HG02678 (cell line): Measurements from ENCODE around the gene B3GALT5.
"Not testable (repeated sequence)": the region's sequence is repeated elsewhere in the genome, so short reads cannot be mapped to it uniquely, and the experiment has no call there.

Experiments used
- ATAC-seq: cut with Tn5 transposase; IDR thresholded peaks from one replicate; pipeline ENCODE4 v1.9.1; 2021; ENCODE audit warnings: mild to moderate bottlenecking, moderate library complexity; ENCODE audit not compliant: unreplicated experiment

The B3GALT5 gene

GRCh38 chr21:39686646-39687468 lies 74.1 kb downstream of the B3GALT5 start:
- ATAC-seq, result no peak

GRCh38 chr21:39688010-39688409 lies 75.3 kb downstream of the B3GALT5 start:
- no peak for ATAC-seq

- not testable (repeated sequence) for ATAC-seq
Measured at GRCh38 chr21:39689860-39690259, 77.1 kb downstream of the B3GALT5 start.

- no peak for ATAC-seq
Measured at GRCh38 chr21:39690454-39690853, 77.7 kb downstream of the B3GALT5 start.

GRCh38 chr21:39694750-39695149 lies 82.0 kb downstream of the B3GALT5 start:
- no peak for ATAC-seq

- ATAC-seq, result no peak
Measured at GRCh38 chr21:39696196-39696595, 83.5 kb downstream of the B3GALT5 start.

GRCh38 chr21:39696618-39697017 lies 83.9 kb downstream of the B3GALT5 start:
- ATAC-seq, result no peak

GRCh38 chr21:39700318-39700717 lies 87.6 kb downstream of the B3GALT5 start:
- ATAC-seq, result no peak

- no peak for ATAC-seq
Measured at GRCh38 chr21:39703578-39703977, 90.8 kb downstream of the B3GALT5 start.

GRCh38 chr21:39705849-39706248 lies 93.1 kb downstream of the B3GALT5 start:
- ATAC-seq, result no peak

GRCh38 chr21:39707316-39707715 lies 94.6 kb downstream of the B3GALT5 start:
- no peak for ATAC-seq

- no peak for ATAC-seq
Measured at GRCh38 chr21:39710866-39711265, 98.1 kb downstream of the B3GALT5 start.

- ATAC-seq, result no peak
Measured at GRCh38 chr21:39712273-39712672, 99.5 kb downstream of the B3GALT5 start.

- no peak for ATAC-seq
Measured at GRCh38 chr21:39712976-39713375, 100.2 kb downstream of the B3GALT5 start.

GRCh38 chr21:39713905-39714304 lies 101.2 kb downstream of the B3GALT5 start:
- no peak for ATAC-seq

GRCh38 chr21:39714331-39714730 lies 101.6 kb downstream of the B3GALT5 start:
- no peak for ATAC-seq

GRCh38 chr21:39715804-39716397 lies 103.2 kb downstream of the B3GALT5 start:
- ATAC-seq, result no peak

GRCh38 chr21:39720126-39720778 lies 107.5 kb downstream of the B3GALT5 start:
- no peak for ATAC-seq

- ATAC-seq, result no peak
Measured at GRCh38 chr21:39721885-39722284, 109.1 kb downstream of the B3GALT5 start.
